ENCODE results near the gene LHX5.

LHX5 gene

DNA sequence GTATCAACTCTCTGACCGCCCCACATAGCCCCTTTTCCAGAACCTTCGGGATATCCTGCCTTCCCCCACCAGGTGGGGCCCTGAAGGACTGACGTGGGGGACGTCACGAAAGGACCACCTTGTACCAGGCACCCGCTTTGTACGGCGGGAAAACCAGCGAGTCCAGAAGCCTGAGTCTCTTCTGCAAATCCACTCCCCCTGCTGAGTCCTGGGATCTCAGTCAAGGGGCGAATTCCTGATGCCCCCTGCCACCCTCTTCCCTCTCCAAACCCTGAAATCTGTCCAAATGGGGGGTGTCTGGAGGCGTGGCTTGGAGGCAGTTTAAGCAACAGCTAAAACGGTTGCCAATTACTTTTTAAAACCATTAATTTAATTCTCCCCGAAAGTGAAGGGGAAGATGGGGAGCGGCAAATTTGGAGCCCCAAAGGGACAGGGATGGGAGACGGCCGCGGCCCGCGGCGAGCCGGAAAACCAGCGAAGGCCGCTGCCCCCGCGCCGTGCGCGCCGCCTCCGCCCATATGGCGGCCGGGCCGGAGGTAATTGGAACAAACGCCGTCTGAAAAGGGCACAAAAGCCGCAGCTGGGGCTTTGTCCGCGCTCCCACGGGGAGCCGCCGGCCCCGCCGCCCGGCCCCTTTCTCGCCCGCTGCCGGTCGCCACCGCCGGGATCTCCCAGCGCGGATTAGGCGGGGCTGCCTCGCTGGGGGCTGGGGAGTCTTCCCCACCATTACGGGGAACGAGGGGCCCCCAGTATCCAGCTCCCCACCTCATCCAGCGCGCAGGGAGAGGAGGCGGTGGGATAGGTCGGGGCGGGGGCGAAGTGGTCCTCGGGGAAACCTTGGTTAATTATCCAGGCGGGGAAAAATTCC is 6.6 kb downstream of the LHX5 start:
- DNase-seq: no peak

DNA sequence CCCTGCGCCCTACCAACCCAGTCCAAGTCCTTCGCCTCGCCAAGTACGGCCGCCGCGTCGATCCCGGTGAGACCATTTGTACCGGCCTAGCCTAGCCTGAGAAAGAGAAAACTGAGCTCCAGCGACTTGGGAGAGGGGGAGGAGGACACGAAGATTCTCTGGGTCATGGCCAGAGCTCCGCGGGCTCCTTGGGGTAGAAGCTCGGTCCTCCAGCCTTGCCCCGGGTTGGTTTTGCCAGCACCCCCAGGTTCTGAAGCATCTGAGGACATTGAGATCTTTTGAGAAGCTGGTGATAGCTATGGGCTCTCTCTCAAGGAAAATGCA is 7.3 kb downstream of the LHX5 start:
- no peak for DNase-seq

DNA sequence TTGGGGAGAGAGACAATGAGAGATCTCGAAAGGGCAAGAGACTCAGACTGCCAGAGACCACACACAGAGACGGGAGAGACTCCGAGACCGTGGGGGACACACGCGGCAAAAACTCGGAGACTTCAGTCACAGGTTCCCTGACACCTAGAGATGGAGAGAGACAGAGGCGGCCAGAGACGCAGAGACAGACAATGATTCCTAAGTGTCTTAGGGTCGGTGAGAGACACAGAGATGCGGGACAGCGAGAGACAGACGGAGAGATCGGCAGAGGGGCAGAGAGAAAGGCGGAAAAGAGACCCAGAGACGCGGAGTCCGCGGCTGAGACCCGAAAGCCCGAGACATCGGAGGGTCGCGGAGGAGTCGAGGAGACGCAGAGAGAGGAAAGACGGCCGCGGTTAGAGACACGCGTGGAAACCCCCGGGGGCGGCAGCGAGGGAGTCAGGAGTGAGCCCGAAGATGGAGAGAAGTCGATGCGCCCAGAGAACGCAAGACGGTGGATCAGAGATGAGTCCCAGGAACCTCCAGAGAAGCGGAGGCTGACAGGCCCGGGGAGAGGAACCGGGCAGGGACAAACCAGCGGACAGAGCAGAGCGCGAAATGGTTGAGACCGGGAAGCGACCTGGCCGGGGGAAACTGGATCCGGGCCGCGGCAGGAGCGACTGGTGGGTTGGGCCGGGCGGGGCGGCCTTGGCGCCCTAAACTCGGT is 7.8 kb downstream of the LHX5 start:
- no peak for DNase-seq

DNA sequence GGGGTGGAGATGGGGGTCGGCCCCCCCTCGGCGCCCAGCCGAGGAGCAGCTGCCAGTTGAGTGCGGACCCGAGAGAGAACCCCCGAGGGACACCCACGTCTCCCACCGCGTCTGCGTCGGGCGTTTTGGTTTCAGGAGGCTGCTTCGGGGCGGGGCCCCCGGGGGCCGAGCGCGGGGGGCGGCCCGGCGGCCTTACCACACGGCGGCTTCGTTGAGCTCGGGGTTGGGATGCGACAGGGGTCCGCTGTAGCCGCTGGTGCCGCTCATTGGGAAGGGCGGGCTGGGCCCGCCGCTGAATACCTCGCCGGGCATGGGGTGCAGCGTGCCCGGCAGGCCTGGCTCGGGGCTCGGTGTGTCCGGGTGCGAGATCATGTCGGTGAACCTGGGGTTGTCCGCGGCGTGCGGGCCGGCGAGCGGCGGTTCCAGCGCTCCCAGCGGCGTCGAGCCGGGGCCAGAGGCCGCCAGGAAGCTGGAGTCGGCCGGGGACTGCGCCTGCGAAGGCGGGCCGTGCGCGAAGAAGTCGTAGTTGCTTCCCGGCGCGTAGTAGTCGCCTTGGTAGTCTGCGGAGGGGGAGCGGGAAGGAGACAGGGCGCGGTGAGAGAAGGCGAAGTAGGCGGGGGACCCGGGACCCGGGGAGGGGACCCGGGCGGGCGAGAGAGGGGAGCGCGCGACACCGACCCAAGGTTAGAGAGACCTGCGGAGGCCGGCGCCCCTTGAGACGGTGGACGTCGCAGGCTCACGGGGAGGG is 8.5 kb downstream of the LHX5 start:
- DNase-seq: no peak

DNA sequence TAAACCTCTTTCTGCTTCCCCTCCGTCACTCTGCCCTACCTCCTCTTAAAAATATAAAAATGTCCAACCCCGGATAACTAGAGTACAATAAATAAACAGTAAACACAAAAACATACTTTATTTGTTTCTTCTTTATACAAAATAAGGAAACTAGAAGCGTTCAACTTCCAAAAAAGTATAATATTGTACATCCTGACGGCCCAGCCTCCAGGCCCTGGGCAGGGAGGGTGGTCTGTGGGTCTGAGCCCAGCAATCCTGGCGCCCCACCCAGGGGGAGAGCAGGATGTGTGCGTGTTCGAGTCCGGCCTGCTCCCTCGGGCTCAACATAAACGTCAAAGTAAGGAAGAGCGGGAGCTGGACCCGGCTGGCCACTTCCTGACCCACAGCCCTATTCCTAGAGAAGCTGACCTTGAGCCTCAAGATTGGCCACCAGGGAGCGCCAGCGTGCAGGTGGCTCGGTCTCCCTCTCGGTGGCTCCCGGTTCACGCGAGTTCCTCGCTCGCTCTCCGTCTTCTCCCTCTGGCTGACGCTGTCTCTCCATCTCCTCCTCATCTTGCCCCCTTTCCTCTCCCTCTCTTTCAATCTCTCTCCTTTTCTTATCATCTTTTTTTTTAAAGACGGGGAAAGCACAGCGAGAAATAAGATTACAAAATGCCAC is 9.4 kb downstream of the LHX5 start:
- peak; percentile 59 for DNase-seq

DNA sequence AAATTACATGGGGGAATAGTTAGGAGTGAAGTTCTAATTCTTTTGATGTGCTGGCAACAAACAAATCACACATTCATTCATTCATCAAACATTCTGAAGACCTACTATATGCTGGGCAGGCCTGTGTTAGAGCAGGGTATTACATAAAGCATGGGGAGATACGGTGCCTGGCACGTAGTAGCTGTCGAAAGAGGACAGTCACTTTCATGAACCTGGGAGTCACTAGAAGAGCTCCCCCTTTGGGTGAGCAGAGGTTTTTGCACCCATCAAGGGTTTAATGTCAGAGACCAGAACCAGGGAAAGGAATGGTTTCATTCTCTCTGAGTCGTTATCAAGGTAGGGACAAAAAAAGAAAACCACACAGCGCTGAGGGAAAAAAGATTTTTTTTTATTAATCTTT is 10.0 kb downstream of the LHX5 start:
- DNase-seq: no peak

DNA sequence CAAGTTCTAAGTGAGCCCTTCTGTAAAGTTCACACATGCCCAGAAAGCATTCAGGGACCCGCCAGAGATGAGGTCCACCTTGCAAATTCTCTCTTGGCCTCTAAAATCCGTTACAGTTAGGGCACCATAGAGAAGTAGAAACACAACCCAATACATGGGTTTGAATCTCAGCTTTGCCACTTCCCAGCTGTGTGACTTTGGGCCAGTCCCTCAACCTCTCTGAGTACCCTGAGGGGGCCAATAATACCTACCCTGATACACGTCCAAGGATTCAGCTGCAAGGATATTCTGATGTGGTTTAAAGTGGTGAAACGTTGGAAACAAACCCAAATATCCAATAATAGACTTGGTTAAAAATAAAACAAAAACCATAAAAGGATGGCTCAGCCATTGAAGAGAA is 11.7 kb downstream of the LHX5 start:
- no peak for DNase-seq

DNA sequence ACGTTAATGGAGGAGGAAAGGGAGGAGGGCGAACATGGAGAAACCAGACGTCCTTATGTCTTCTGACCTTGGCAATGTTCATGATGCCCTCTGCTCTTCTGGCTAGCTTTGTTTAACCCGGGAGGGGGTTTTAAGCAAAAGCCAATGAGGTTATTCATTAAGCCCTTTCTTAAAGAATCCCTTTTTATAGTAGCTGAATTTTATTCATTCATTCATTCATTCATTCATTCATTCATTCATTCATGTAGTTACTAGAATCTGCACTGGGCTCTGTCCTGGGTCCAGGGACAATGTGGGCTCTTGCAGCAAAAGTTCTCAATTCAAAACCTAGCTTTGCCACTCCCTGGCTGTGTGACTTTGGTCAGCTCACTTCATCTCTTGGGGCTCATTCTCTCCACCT is 14.0 kb downstream of the LHX5 start:
- no peak for DNase-seq

DNA sequence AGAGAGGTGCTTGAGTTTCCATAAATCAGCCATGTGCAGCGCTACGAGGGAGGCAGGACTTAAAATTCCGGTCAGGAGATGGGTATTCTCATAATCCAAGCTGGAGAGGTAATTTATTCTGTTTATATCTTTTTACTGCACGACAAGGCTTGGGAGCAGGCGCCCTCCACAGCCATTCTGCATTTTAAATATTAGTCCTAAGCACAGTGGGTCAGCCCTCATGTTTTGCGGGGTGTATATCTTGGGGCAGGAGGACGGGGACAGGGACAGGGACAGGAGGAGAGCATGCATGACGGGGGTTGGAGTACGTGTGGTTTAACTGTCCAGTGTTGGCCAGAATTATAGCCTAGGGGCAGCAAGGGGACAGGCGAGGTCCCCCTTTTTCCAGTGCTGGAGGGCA is 14.5 kb downstream of the LHX5 start:
- DNase-seq: no peak

DNA sequence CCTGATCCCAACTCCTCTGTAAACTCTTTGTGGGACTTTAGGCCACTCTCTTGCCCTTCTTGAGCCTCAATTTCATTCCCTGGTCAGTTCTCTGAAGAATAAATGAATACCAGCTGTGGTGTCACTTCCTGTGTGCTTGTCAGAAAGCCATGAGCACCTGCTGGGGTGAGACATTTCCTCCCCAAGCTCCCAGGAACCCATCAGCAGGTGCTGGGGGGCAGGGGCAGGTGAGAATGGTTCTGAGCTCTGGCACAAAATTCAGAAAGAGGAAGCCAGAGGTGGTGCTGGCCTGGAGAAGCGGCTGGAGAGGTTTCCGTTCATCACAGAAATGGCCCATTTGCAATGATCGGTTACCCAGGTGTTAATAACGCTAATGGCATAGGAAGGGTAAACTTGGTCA is 14.9 kb downstream of the LHX5 start:
- DNase-seq: no peak

DNA sequence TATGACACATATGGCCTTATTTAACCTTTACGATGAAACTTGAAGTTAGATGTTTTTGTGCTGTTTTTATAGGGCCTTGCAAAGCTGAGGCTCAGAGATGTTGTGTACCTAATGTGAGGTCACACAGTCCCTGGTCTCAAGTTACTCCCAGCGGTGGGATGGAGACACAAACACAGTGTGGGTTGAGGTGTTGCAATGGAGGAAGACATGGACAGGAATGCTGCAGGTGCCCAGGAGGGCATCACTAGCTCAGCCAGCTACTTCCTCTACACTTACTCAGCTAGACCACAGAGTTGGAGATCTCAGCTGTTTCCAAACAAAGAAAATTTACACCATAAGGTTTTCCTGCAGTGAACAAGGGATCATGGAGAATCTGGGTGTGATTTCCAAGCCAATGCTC is 15.5 kb downstream of the LHX5 start:
- DNase-seq: no peak

DNA sequence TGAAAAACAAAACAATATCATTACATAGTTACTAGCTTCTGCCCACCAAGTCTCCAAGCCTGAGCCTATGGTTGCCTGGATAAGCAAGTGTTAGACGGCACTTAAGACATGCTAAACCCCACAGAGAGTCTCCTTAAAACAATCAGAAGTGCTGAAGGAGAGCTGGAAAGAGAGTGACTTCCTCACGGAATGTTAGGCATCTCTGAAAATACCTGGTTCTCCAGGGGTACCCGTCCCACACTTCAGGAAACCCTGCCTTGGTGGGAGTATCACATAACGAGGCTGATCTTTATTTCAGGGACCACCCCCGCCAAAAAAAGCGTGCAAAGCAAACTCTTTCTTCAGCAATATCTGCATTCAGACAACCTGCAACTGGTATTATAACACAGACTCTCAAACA is 18.3 kb downstream of the LHX5 start:
- no peak for DNase-seq

DNA sequence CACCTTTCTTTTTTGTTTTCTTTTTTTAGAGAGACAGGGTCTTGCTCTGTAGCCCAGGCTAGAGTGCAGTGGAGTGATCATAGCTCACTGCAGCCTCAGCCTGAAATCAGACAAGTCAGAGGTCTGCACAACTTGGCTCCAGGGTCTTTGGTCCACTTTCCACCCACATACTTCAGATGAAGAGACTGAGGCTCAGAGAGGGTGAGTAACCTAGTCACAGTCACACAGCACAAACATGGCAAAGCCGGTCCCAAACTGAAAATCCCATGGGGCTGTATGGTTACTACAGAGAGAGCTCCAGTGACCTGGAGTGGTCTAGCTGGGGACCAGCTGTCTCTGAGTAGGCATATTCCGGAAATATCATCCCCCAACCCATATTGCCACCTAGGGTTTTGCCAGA is 19.2 kb downstream of the LHX5 start:
- DNase-seq: no peak

DNA sequence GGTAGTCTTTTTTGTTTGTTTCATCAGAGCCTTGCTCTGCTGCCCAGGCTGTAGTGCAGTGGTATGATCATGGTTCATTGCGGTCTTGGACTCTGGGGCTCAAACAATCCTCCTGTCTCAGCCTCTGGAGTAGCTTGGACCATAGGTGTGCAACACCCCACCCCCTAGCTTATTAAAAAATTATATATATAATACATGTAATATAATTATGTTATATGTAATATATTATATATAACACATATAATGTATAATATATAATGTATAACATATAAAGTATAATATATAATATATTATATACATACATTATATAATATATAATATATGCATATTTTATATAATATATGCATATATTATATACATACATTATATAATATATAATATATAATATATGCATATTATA is 21.8 kb downstream of the LHX5 start:
- DNase-seq: no peak

DNA sequence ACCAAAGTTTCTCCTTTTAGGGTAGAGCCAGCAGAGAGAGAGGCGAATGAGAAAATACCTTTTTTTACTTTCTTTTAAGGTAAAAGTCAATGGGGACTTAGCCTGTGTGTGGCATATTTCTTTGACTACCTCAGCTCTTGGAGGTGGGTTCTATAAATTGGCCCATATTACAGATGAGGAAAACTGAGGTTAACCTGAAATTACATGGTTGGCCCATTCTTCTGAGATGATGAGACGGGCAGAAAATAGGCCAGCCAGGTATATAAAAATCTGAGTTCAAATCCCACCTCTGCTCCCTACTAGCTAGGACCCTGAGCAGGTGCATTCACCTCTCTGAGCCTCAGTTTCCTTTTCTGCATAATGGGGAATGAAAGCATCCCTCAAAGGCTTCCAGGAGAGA is 22.4 kb downstream of the LHX5 start:
- DNase-seq: no peak

DNA sequence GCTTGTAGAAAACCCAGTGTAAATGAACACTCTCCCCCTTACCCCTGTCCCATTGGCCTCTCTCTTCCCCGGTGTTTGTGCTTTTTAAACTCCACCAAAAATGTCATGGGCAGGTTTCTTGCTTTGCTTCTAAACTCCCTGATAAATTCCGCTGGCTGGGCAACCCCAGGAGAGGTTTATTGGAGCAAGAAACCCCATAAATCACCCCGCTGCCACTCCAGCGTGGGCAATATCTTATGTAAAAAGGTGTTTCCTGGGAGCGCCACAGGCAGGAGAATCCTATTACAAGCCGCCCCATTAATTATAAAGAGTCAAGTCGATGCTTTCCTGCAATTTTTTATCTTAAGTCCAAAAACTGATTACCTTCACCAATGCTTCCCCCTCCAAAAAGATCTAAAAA is 22.8 kb downstream of the LHX5 start:
- DNase-seq: no peak

DNA sequence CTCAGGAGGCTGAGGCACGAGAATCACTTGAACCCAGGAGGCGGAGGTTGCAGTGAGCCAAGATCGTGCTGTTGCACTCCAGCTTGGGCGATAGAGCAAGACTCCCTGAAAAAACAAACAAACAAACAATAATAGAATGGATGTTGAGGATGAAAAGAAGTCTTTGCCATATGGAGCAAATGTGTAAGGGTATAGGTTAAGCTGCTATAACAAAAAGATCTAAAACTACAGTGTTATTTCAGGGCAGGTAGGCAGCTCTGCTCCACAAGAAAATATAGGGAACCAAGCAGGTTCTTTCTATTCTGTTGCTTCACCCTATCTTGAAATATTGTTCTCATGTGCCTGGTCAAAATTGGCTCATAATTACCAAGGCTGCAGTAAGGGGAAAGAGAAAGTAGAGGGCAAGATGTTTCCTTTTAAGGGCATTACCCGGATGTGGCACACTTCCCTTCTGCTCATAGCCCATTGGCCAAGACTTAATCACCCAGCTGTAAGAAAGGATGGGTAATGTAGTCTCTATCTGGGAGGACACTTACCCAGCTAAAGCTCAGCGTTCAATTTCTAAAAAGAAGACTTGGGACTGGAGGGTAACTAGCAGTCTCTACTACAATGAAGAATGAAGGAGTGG is 26.0 kb downstream of the LHX5 start:
- peak in 1 of 2 donors; percentile 15 for DNase-seq

DNA sequence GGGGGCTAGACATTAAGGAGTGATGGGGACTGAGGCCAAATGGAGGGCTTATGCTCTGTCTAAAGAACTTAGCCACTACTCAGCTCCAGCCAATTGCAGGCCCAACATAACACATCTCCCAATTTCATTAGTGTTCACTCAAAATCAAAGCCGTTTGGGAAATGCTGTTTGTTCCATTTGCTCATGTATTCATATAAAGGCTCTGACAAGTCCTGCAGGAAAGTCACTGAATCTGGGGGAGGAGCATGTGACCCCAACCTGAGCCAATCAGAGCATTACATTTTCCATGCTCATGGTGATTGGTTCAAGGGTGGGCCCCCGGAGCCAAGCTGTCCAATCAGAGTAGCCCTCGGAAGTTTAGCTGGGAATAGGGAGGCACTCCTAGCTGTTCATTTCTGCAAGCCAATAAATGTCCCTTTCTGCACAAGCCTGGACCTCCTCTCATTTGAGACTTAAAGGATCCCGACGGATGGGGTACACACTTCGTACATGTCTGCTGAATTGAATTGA is 28.6 kb downstream of the LHX5 start:
- DNase-seq: no peak

DNA sequence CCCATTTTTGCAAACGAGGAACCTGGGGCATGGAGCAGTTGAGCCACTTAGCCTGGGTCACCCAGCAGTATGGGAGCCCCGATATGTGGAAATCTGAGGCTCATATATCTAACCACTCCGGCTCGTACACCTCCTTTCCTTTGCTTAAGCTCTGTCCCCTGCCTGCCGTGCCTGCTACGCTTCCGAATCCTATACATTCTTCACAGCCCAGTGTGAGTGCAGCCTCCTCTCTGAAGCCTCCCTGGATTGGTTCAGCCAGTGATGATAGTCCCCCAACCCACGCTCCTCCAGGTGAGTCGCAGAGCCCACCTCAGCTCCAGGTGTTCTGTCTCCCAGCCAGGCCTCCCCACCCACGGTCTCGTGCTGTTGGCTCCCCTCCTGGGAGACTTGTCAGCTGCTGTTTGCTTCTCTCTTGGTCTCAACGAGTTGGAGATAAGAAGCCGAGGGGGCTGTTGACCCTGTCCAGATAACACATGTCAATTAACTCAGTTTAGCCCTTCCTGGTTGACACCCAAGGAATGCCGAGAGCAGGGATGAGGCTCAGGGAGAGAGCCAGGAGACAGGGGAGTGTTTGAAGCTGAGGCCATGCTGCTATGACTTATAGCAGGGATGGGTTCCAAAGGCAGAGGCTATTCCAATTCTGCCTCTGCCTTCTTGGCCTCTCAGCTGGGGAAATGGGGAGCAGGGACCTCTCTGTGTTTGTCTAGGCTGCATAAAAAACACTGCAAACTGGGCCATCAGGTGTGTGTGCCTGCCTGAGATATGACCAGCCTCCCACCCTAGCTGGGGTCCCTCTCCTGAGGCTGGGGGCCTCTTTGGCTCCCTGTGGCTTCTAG is 30.5 kb downstream of the LHX5 start:
- DNase-seq: no peak

DNA sequence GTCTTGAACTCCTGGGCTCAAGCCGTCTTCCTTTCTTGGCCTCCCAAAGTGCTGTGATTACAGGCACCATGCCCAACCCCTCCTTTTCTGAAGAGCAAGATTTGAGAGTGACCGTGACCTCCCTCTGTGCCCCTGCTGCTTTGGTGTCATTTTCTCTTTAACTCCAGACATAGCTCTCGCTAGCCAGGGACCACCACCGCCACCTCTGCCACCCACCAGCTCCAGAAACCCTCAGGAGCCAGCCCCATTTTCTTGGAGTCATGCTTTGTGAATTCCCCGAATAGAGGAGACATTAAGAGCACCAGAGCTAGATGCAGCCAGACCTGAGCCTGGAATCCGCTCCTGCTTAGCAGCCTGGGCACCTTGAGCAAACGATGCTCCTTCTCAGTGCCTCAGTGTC is 31.3 kb downstream of the LHX5 start:
- DNase-seq: no peak

DNA sequence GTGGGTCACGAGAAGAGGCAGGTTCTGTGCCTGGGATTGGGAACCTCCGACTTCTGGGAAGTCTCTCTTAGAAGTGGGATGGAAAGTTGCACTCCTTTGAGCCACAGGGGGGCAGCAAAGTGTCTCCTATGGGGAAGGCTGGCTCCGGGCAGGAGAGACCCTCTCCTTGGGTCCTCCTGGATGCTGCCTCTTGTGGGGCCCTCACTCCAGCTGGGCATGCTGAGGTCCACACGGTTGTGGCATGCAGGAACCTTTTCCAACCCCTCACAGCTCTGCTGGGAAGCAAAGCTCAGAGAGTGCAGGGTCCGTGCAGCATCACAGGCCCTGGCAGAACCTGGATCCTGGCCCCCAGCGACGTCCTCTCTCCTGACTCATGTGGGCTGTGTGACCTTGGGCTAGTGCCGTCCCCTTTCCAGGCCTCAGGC is 32.1 kb downstream of the LHX5 start:
- DNase-seq: no peak

DNA sequence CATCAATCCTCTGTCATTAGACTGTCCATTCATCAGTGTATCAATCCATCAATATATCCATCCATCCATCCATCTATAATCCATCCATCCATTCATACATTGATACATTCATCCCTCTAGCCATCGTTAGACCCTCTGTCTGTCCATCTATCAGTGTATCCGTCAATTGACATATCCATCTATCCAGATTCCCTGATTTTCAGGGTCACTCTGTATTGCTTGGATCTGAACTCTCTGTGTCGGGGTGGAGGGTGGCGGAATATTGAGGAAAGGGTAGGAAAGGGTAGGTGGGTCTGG is 32.4 kb downstream of the LHX5 start:
- DNase-seq: no peak
